HEK293T (cell line): Measurements from ENCODE around the gene CD247.

Source experiments
- BHLHE40 ChIP-seq: fragments of 450-650 bp; IDR thresholded peaks from 2 replicates; pipeline ENCODE4 v1.6.1; 2016; ENCODE audit warnings: mild to moderate bottlenecking, moderate library complexity, borderline replicate concordance
- CTBP1 ChIP-seq: fragments of 450-650 bp; IDR thresholded peaks from 2 replicates; pipeline ENCODE4 v1.6.1; 2016; ENCODE audit warnings: borderline replicate concordance
- FOXA1 ChIP-seq: fragments of 450-650 bp; IDR thresholded peaks from 2 replicates; pipeline ENCODE4 v1.6.1; 2016; ENCODE audit warnings: mild to moderate bottlenecking
- FOXM1 ChIP-seq: fragments of 450-650 bp; IDR thresholded peaks from 2 replicates; pipeline ENCODE4 v1.6.1; 2017; ENCODE audit warnings: mild to moderate bottlenecking, borderline replicate concordance
- L3MBTL2 ChIP-seq: fragments of 450-650 bp; conservative IDR thresholded peaks from 2 replicates; pipeline ENCODE4 v1.6.1; 2016; ENCODE audit warnings: mild to moderate bottlenecking
- SP1 ChIP-seq: fragments of 450-650 bp; IDR thresholded peaks from 2 replicates; pipeline ENCODE4 v1.6.1; 2017

- TF ChIP-seq CTBP1 (no peak), L3MBTL2 (no peak), BHLHE40 (no peak), FOXA1 (no peak), FOXM1 (no peak), SP1 (no peak)
These were observed at the start of gene CD247 for GRCh38 chr1:167518331-167518700.
